ENCODE results near the gene APPBP2.
A peak's percentile ranks its signal among the peaks of the same experiment; 100 is the strongest.
"Not testable (repeated sequence)": the region's sequence is repeated elsewhere in the genome, so short reads cannot be mapped to it uniquely, and the experiment has no call there.

The APPBP2 gene

DNA sequence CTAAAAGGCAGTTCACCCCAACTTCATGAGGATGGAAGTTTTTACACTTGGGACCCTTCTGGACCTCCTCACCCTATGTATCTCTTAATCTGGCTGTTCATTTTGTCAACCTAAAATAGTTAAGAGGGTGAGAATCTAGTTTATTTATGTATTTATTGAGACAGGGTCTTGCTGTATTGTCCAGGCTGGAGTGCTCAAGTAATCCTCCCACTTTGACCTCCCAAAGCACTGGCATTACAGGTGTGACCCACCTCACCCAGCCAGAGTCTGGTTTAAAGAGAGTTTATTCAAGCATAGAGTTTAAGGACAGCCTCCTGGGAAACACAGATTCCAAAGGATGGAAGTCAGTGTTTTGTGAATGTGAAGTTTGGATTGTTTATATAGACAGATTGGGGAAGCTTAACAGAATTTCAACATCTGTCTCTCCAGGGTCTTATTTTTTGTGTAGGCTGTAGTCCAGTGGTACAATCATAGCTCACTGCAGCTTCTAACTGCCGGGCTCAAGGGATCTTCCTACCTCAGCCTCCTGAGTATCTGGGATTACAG lies 8.0 kb upstream of the APPBP2 start:
- DNase-seq (ENCODE audit: low read depth) = no peak

DNA sequence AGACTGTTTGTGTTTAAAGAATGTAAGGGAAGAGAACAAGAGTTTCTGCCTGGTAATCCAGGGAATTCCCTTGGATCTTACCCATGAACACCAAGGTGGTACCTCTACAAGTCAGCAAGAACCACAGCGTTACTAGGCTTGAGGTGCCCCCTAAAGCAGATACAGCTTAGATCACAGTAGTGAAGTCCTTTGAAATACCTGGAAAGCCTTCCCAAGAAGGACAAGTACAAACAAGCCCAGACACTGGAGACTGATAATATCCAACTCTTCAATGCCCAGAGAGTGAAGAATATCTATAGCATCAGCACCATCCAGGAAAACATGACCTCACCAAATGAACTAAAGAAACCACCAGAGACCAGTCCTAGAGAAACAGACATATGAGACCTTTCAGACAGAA lies 3.8 kb upstream of the APPBP2 start:
- DNase-seq (ENCODE audit: low read depth) = no peak

DNA sequence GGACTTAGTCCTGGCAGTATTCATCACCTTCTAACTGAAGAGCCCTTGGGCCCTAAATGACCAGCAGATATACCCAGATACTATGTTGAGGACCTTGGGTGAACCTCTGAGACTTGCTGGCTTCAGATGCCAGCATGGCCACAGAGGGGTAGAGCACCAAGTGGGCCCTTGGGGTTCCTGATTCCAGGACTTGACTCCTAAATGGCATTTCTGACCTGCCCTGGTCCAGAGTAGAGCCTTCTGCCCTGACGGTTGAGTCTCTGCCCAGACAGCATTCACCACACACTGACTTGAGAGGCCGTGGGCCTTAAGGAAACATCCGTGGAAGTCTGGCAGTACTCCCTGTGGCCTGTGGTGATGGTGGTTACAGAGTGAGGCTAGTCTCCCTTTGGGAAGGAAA lies 2.8 kb upstream of the APPBP2 start:
- DNase-seq (ENCODE audit: low read depth) = no peak

DNA sequence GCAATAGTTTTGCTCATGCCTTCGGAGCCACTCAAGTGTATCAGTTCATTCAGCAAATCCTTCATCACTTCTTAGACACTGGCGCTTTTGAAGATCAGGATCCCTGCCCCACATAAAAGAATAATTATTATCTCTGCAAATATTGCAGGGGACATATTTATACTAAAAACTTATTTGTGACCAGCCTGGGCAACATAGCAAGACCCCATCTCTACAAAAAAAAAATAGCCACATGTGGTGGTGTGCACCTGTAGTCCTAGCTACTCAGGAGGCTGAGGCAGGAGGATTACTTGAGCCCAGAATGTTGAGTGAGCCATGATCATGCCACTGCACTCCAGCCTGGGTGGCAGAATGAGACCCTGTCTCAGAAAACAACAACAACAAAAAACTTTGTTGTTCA lies 1.7 kb upstream of the APPBP2 start:
- no peak for DNase-seq (ENCODE audit: low read depth)

DNA sequence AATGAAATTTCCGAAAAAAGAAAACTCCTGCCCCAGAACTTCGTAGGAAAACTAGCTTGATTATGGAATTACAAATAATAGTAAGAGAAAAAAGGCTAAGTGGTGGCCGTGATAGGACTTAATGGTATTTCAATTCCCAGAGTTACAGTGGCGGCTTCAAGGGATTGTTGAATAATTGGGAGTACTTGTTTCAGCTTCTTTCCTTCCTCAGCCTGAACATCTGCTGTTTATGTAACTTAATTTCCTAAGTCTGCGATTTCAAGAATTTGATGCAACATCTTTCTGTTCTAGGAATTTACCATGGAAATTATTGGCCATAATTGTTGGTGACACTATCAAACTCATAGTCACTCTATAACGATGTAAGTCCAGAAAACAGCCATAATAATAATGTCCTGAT lies 684 bp upstream of the APPBP2 start:
- DNase-seq (ENCODE audit: low read depth) = peak; percentile 28

DNA sequence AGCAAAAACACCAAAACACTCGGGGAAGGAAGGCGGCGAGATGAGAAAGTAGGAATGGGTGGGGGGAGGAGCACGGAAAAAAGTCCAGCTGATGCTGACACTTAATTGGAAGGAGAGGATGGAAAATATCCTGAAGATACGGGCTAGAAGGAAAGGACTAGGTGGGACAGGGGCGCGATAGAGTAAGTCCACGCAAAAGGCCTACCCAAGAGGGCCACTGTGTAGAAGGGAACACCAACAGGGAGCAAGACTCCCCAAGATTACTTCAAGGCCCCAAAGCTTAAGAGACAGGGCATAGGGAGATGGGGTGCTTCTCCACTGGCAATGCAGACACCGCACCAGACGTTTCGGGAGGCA lies 736 bp downstream of the APPBP2 start:
- peak; percentile 37 for DNase-seq (ENCODE audit: low read depth)

DNA sequence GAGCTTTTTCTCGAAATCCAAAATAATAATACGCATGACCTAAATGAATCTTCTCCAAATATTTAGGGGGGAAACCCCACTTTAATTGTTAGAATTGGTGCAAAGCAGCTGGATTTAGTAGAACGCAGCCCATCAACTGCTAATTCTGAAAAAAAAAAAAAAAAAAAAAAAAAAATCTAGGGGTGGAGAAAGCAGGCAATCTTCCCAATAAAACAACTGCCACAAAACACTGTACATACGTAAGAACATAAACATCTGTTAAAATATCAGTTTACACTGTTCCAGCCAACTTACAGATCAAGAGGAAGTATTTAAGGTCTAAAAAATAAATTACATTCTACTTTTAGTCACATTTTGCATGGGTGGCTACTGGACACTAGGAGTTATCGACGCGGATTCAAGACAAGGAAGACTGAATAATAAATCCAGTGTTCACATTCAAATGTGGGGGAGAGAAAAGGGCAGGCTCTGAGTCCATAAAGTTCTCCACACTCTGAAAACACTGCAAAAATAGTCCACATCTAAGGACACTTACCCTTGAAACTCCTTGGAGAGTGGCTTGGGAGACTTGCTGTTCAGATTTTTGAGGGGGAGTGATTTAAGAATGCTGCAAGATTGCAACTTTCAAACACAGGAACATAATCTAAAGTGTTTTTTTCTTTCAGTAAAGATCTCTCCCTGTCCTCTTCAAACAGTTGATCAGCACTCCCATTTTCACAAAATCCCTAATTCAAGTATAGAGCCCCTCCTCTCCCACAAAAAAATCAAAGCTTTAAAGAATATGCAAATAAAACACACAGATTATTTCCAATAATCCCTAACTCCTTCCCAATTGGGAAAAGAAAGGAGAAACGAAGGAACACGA lies 1.3 kb downstream of the APPBP2 start:
- DNase-seq (ENCODE audit: low read depth) = peak; percentile 36

DNA sequence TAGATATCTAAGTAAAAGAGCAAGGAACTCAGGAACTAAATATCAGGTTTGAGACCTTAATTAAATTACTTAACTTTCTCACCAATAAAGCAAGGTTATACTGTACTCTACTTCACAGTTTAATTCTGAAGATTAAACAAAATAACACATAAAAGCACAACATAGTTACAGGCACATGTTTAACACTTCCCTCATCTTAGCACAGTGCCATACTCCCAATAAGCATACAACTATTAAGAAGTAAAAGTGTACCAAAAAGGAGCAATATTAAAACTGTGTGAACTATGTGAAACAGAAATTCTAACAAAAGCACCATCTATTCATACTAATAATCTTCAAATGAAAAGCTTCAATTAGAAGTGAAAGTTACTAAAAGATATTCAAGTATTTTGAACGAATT lies 2.2 kb downstream of the APPBP2 start:
- DNase-seq (ENCODE audit: low read depth) = no peak

DNA sequence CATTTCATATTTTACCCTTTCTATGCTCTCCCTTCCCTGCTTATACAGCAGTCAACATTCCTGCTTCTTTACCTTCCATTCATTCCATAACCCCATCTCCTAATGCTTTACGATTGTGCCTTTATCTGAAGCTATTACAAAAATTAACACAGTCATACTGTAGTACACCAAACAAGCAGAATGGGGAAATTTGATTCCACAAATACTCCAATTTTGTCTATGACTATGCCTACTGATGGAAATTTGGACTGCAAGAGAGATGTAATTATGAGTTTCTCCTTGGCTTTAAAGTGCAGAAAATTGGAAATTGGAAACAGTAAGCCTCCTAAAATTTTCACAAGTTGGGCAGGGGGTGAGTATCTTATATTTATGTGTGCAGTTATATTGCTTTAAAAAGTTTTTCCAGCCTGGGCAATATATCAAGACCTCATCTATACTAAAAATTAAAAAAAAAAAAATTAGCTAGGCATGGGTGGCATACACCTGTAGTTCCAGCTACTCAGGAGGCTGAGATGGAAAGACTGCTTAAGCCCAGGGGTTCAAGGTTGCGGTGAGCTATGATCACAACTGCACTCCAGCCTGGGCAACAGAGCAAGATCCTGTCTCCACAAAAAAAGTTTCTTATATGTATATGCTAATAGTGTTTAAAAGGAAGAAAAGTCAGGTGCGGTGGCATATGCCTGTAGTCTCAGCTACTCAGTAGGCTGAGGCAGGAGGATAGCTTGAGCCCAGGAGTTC lies 3.0 kb downstream of the APPBP2 start:
- no peak for DNase-seq (ENCODE audit: low read depth)

DNA sequence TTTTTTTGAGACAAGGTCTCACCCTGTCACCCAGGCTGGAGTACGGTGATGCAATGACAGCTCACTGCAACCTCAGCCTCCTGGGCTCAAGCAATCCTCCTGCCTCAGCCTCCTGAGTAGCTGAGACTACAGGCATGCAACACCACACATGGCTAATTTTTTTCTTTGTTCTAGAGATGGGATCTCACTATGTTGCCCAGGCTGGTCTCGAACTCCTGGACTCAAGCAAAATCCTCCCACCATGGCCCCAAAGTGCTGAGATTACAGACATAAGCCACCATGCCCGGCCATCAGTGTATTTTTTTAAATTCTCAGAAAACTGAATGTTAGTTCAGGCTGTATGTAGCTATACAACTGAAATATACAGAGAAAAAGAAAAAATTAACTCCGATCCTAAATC lies 6.2 kb downstream of the APPBP2 start:
- DNase-seq (ENCODE audit: low read depth) = no peak

DNA sequence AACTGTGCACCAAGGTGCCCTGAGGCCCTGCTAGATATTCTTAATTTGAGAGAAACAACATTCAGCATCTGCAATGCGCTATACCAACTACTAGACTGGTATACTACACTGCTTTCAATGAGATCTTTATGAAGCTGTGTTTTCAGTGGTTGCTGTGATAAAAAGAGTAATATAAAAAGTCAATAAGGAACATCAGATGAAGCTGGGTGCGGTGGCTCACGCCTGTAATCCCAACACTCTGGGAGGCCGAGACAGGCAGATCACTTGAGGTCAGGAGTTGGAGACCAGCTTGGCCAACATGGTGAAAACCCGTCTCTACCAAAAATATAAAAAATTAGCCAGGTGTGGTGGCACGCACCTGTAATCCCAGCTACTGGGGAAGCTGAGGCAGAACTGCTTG lies 10.4 kb downstream of the APPBP2 start:
- not testable (repeated sequence) for DNase-seq (ENCODE audit: low read depth)

DNA sequence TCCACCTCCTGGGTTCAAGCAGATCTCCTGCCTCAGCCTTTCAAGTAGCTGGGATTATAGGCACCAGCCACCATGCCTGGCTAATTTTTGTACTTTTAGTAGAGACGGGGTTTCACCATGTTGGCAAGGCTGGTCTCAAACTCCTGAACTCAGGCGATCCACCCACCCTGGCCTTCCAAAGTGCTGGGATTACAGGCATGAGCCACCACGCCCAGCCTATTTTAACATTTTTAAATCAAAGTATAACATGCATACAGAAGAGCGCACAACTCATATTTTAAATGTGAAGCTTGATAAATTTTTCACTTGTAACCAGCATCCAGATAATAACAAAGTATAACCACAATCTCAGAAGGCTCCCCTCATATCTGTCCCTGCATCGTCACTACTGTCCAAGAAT lies 10.8 kb downstream of the APPBP2 start:
- not testable (repeated sequence) for DNase-seq (ENCODE audit: low read depth)

DNA sequence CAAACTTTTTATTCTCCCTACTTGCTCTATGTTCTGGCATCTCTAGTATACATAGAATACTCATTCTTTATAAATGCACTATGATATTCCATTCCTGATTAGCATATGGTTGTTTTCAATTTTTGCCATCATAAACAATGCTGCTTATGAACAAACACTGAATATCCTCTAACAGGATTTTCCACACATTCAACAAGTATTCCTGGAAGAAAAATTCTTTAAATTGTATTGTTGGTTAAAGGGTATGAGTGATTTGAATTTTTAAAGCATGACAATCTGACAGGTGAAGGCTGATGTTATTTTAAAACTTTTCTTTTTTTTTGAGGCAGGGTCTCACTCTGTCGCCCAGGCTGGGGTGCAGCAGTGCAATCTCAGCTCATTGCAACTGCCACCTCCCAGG lies 11.5 kb downstream of the APPBP2 start:
- no peak for DNase-seq (ENCODE audit: low read depth)

DNA sequence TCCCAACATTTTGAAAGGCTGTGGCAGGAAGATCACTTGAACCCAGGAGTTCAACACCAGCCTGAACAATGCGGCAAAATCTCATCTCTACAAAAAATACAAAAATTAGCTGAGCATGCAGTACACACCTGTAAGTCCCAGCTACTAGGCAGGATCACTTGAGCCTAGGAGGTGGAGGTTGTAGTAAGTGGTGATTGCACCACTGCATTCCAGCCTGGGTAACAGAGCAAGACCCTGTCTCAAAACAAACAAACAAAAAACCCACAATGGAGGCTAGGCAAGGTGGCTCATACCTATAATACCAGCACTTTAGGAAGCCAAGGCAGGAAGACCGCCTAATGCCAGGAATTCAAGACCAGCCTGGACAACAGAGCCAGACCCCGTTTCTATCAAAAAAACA lies 12.0 kb downstream of the APPBP2 start:
- no peak for DNase-seq (ENCODE audit: low read depth)

DNA sequence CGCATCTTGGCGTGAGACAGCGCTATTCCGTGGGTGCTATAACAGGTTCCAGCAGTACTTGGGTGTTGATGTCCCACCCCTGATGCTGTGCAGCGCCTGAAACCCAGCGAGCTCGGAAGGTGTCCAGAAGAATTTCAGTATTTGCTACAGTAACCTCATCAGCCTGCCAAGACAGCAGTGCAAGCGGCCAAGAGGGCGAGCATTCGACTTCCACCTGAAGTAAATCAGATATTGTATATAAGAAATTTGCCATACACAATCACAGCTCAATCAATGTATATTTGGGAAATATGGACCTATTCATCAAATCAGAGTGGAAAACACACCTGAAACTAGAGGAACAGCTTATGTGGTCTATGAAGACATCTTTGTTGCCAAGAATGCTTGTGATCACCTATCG lies 13.0 kb downstream of the APPBP2 start:
- DNase-seq (ENCODE audit: low read depth) = no peak

DNA sequence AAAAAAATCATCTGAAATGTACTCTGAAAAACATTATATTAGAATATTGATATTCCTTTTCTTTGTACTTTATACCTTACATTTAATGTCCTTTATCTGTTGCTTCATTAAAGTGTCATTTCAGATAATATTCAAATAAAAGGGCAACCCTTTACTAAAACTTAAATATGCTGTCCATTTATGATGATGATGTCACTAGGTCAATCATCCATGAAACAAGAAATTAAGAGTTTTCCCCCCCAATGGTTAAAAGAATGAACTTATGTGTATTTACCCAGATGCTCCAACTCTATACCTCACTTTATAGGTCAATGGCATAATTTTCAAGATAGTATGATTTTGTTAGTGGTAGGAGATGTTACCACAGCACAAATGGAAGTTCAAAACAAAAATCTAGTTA lies 15.3 kb downstream of the APPBP2 start:
- DNase-seq (ENCODE audit: low read depth) = no peak

DNA sequence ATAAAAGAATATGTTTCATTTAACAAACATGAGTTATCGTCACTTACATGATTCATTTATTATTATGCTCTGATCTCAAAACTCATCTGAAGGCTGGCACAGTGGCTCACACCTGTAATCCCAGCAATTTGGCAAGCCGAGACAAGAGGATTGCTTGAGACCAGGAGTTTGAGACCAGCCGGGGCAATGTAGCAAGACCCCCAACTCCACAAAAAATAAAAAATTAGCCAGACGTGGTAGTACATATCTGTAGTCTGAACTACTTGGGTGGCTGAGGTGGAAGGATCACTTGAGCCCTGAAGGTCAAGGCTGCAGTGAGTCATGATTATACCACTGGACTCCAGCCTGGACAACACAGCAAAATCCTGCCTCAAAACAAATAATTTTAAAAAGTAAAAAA lies 16.0 kb downstream of the APPBP2 start:
- peak; percentile 20 for DNase-seq (ENCODE audit: low read depth)

DNA sequence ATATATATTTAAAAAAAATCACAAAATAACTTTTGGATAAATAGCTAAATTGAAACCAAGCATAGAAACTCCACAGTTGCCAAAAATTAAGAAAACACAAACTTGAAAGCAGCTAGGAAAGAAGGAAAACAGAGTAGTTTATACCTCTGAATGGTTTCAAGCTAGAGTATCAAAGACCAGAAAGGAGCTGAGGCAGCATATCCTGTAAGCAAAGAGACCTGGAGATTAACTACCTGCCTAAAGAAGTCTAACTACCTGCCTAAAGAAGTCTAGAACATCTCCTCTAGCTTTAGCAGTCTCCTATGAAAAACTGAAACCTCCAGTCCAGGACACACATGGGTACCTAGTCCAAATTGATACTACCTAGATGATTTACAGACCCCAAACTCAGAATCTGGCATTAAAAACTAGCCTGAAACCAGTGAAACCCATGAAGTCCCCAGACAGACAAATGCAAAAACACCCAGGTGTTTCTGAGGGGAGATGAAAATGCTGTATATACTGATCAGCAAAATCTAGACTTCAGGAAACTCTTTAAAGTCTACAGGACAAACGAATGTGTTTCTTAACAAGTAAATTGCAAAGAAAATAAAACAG lies 17.6 kb downstream of the APPBP2 start:
- no peak for DNase-seq (ENCODE audit: low read depth)

DNA sequence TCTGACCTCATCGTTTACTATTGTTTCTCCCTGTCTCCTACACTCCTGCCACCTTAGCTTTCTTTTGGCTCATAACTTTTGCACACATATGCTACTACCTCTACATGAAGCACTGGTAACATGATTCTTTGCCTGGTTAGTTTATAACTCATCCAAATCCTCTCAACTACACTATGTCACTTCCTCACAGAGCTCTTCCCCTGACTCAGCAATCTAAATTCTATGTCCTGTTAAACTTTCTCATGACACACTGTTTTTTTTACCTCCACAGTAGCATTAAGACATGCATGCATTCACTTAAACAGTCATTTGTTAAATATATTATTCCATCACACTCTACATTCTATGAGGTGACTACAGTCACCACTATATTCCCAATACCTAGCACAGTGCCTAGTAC lies 19.7 kb downstream of the APPBP2 start:
- DNase-seq (ENCODE audit: low read depth) = peak; percentile 86

DNA sequence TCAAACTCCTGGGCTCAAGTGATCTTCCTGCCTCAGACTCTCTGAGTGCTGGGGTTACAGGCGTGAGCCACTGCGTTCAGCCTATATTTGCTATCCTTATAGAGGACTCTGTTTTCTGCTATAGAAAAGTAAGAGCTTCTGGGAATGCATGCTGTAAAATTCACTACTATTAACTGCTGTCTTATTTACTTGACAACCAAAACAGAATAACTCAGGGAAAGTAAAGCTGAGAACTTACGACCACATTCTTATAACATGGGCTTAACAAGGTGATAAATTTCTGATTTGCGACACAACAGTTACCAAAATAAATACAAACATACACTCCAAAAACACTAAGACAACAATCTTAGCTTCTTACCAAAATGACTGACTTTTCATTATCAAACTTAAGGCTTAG lies 23.9 kb downstream of the APPBP2 start:
- no peak for DNase-seq (ENCODE audit: low read depth)

DNA sequence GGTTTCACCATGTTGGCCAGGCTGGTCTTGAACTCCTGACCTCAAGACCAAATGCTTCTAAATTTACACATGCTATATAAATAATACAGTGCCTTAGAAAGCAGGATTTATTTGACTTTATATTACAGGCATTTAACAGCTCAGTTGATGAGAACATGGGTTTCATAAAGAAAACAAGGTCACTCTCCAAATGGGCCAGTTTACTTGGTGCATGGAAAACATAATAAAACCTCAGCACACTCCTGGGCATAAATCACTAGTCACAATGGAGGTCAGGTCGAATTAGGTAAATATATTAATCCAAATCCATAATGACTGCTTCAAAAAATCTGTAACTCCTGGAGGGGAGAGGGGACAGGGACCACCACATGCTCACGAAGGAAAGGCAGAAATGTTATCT lies 24.5 kb downstream of the APPBP2 start:
- DNase-seq (ENCODE audit: low read depth) = no peak

DNA sequence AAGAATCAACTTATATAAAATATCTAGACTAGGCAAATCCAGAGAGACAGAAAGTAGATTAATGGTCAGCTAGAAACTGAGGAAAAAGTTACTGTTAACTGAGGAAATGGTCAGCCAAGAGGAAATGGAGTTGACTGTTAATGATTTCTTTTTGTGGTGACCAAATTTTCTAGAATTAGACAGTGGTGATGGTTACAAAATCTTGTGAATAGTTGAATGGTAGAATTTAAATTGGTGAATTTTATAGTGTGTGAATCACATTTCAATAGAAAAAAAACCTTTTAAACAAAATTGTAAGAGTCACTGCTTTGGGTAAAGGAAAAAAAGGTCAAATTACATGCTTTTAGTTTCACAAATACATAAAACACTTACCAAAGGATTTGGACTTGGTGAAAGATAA lies 30.0 kb downstream of the APPBP2 start:
- DNase-seq (ENCODE audit: low read depth) = no peak

DNA sequence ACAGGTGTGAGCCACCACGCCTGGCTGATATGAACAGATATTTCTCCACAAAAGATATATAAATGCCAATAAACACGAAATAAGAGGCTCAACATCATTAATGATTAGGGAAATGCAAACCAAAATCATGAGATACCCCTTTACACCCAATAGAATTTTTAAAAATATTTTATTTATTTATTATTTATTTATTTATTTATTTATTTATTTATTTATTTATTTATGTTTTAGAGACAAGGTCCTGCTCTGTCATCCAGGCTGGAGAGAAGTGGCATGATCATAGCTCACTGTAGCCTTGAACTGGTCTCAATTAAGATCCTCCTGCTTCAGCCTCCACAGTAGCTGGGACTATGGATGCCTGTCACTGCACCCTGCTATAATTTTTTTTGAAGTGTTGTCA lies 30.8 kb downstream of the APPBP2 start:
- no peak for DNase-seq (ENCODE audit: low read depth)
